C4-2B (cell line): Measurements from ENCODE around the gene TUBB3.
"Not testable (repeated sequence)": the region's sequence is repeated elsewhere in the genome, so short reads cannot be mapped to it uniquely, and the experiment has no call there.

Source experiments
- H3K27ac ChIP-seq: fragments of 450-650 bp; 2 replicates; pipeline ENCODE4 v1.5.1; 2017
- ZFX ChIP-seq: fragments of 450-650 bp; IDR thresholded peaks from 2 replicates; pipeline ENCODE4 v1.6.1; 2017
- TF ChIP-seq, protein P1 (sequence below): fragments of 450-650 bp; conservative IDR thresholded peaks from 2 replicates; pipeline ENCODE4 v1.5.1; 2017; ENCODE audit warnings: mild to moderate bottlenecking

The TUBB3 gene

GRCh38 chr16:89958596-89958995 lies 35.5 kb downstream of the TUBB3 start:
- no peak overlapping the region for H3K27ac ChIP-seq
- no peak for TF ChIP-seq ZFX
- TF ChIP-seq, protein P1, sequence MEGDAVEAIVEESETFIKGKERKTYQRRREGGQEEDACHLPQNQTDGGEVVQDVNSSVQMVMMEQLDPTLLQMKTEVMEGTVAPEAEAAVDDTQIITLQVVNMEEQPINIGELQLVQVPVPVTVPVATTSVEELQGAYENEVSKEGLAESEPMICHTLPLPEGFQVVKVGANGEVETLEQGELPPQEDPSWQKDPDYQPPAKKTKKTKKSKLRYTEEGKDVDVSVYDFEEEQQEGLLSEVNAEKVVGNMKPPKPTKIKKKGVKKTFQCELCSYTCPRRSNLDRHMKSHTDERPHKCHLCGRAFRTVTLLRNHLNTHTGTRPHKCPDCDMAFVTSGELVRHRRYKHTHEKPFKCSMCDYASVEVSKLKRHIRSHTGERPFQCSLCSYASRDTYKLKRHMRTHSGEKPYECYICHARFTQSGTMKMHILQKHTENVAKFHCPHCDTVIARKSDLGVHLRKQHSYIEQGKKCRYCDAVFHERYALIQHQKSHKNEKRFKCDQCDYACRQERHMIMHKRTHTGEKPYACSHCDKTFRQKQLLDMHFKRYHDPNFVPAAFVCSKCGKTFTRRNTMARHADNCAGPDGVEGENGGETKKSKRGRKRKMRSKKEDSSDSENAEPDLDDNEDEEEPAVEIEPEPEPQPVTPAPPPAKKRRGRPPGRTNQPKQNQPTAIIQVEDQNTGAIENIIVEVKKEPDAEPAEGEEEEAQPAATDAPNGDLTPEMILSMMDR, result no peak

DNA sequence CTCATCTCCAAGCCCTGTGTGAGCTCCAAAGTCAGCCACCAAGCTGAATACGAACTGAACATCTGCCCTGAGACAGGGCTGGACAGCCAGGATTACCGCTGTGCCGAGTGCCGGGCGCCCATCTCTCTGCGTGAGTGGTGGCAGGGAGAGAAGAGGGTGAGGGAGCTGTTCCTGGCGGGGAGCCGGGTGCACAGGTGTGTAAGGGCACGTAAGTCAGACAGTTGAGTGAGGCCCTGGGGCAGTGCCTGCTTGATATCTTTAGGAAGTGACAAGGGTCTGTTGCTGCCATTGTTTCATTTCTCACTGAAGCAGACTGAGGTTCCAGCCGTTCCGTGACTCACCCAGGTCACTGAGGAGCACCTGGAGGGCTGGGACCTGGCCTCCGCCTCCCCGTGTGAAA lies 37.8 kb downstream of the TUBB3 start:
- H3K27ac ChIP-seq, result no peak overlapping the region
- no peak for TF ChIP-seq ZFX
- TF ChIP-seq, protein P1, result no peak

DNA sequence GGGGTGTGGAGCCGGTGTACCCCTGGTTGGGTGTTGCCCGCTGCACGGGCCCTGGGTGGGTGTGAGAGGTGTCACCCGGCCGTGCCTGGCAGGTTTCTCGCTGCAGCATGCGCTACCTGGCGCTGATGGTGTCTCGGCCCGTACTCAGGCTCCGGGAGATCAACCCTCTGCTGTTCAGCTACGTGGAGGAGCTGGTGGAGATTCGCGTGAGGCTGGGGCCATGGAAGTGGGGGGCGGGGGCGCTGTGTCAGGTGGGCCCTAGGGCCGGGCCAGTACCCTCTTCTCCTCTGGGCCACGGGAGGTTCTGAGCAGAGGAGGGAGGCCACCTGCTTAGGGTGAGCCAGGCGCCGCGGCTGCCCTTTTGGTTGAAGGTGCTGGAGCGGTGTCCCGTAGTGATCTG lies 38.8 kb downstream of the TUBB3 start:
- no peak for TF ChIP-seq ZFX
- TF ChIP-seq, protein P1, result no peak
- no peak overlapping the region for H3K27ac ChIP-seq

- no peak overlapping the region for H3K27ac ChIP-seq
- TF ChIP-seq, protein P1, result no peak
- no peak for TF ChIP-seq ZFX
Measured at GRCh38 chr16:89962754-89963498, 39.8 kb downstream of the TUBB3 start.

DNA sequence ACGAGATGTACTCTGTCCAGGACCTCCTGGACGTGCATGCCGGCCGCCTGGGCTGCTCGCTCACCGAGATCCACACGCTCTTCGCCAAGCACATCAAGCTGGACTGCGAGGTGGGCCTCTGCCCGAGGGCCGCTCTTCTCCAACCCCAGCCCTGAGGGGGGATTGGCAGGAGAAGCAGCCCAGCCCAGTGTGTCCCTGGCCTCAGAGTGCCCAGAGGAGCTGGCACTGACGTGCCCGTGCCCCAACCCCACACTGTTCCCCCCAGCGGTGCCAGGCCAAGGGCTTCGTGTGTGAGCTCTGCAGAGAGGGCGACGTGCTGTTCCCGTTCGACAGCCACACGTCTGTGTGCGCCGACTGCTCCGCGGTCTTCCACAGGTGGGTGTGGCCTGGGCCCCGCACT lies 41.1 kb downstream of the TUBB3 start:
- TF ChIP-seq, protein P1, result no peak
- TF ChIP-seq ZFX, result no peak
- no peak overlapping the region for H3K27ac ChIP-seq

DNA sequence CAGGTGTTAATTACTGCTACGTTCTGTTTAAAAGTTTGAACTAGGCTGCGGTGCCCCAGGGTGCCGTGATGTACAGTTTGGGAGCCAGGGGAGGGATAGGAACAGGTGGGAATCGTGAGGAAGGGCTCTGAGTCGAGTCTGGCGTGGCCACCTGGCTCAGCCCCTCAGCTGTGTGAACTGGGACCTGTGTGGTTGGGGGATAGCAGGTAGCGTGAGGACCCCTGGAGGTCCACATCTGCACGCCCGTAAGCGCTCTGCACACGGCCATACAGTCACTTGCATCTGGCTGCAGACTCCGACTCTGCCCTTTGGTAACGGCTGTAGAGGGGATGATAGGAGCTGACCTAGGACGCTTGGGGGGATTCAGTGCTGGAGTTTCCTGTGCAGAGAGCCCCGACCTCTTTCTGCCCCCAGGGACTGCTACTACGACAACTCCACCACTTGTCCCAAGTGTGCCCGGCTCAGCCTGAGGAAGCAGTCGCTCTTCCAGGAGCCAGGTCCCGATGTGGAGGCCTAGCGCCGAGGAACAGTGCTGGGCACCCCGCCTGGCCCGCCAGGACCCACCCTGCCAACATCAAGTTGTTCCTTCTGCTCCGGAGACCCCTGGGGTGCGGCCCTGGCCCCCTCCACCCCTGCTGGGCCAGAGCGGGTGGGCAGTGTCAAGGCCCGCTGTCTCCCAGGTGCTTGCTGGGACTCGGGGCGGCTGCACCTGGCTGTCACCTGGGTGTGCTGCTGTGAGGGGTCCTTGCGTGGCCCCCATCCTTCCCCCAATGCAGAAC lies 42.5 kb downstream of the TUBB3 start:
- TF ChIP-seq, protein P1, result no peak
- TF ChIP-seq ZFX, result no peak

GRCh38 chr16:89966756-89967155 lies 43.6 kb downstream of the TUBB3 start:
- no peak for TF ChIP-seq ZFX
- TF ChIP-seq, protein P1, result no peak
- no peak overlapping the region for H3K27ac ChIP-seq

More for the DNA sequence above, 42.5 kb downstream of the TUBB3 start:
- H3K27ac ChIP-seq, result no peak overlapping the region

DNA sequence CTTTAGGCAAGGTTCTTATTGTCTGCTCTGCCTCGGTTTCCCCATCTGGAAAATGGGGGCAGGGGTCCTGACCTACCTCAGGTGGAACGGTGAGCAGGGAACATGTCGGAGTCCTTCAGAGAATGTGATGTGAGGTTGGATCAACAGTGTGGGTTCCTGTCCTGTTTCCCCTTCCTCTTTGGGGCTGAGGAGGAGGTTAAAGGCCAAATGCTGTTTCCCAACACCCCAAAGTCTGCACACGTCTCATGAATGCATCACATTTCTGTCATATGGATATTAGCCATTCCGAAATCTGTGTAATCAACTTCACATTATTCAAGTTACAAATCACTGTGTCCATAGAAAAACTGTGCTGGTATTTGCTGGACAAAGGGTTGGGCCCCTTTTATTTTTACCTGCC lies 44.3 kb downstream of the TUBB3 start:
- H3K27ac ChIP-seq, result not testable (repeated sequence)

GRCh38 chr16:89968074-89968473 lies 44.9 kb downstream of the TUBB3 start:
- not testable (repeated sequence) for H3K27ac ChIP-seq
